Ovary (tissue), 3 donors: ENCODE measurements around the gene MMEL1.

Experiments
- CTCF ChIP-seq, 3 donors: fragments of 450-650 bp in 2 of 3; fragments of 200-600 bp in 1 of 3; IDR thresholded peaks; one replicate each; pipeline versions ENCODE4 v1.5.1 to v1.8.0; 2016 to 2022; ENCODE audit warnings: antibody characterized with exemption in 3 of 3, mild to moderate bottlenecking in 1 of 3
- EP300 ChIP-seq: sonication (generic); formaldehyde crosslinking; IDR thresholded peaks from one replicate; pipeline ENCODE4 v1.6.1; 2017; ENCODE audit warnings: antibody characterized with exemption
- POLR2A ChIP-seq: fragments of 450-650 bp; IDR thresholded peaks from one replicate; pipeline ENCODE4 v1.6.1; 2017; ENCODE audit warnings: antibody characterized with exemption, mild to moderate bottlenecking, moderate library complexity
- donor health status: DM: no; HTN: no; CAD: no.

- no peak for TF ChIP-seq POLR2A
- TF ChIP-seq CTCF (IDR thresholded peaks at IDR 0.05): no peak
- no peak for TF ChIP-seq EP300
These were observed 4.5 kb downstream of the MMEL1 start for GRCh38 chr1:2628191-2628932.
